Erythroblast (primary cell): Measurements from ENCODE around the gene PBOV1.

Experiments
- GATA1 ChIP-seq: IDR thresholded peaks from 2 replicates; pipeline ENCODE4 v1.6.1; 2011; ENCODE audit warnings: low read depth, mild to moderate bottlenecking, control low read depth, low read length, moderate library complexity
- POLR2A ChIP-seq: IDR thresholded peaks from 2 replicates; pipeline ENCODE4 v1.6.1; 2011; ENCODE audit warnings: mild to moderate bottlenecking, low read length

DNA sequence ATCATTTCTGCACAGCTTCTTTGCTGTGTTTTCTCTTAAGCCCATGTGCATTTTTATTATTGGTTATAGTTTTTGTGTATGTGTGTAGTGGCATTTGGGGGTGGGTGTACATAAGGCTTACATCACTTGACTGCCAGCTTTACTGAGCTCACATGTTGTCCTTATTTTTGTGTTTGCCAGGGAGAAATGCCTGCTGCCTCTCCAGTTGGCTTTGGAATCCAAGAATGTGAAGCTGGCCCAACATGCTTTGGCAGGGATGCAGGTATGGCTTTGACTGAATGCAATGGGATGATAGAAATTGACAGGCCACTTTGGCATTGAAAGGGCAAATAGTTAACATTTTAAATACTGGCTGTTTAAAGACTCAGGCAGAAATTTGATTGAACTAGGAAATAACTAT lies 11.4 kb downstream of the PBOV1 start:
- TF ChIP-seq POLR2A (no peak), GATA1 (no peak)
